Inflammatory macrophage treated with lipopolysaccharide for 4 hours (primary cell): ENCODE data around the gene RHOD.

Source experiments
- DNase-seq: peaks from one replicate; pipeline ENCODE4 v3.0.0-alpha.2; 2020

RHOD gene

DNA sequence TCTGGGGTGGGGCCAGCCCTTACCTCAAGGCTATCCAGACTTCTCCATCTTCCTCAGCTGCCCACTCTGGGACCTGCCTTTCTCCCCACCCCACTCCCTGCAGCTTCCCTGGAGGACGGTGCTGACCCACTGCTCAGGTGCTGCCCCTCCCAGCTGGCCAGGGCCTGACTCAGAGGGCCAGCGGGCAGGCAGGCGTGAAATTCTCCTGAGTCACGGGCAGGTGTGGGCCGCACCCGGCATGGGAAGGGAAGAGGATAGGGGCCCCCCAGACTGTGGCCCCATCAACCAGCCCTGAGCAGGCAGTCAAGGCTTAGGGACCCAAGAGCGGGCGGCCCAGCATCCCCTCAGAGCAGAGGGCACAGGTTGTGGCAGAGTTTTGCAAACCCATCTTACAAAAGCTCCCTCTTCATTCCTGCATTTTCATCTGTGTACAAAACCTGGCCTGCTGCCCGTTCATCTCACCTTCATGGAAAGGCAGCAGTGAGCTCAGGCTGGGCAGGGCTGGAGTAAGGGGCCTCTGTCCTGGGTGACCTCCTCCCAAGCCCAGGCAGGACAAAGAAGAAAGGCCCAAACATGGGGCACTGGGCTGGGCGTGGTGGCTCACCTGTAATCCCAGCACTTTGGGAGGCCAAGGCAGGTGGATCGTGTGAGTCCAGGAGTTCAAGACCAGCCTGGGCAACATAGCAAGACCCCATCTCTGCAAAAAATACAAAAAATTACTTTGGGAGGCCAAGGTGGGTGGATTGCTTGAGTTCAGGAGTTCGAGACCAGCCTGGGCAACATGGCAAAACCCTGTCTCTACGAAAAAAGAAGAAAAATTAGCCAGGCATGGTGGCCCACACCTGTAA is 6.1 kb downstream of the RHOD start:
- no peak for DNase-seq

DNA sequence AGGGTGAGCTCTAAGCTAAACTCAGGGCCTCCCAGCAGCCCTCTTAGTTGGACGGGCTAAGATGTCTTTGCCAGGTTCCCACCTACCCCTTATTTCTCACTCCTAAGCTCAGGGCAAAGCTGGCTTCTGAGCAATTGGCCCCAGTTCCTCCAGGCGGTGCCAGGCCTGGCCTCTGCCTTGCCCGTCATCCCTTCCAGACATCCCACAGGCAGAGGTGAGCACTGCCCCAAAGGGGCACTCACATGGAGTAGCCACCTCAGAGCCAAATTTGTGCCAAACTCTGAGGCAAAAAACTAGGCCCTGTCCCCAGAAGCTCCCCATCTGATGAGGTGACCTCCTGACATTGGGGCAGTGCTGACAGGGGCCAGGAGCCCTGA is 9.7 kb downstream of the RHOD start:
- no peak for DNase-seq

DNA sequence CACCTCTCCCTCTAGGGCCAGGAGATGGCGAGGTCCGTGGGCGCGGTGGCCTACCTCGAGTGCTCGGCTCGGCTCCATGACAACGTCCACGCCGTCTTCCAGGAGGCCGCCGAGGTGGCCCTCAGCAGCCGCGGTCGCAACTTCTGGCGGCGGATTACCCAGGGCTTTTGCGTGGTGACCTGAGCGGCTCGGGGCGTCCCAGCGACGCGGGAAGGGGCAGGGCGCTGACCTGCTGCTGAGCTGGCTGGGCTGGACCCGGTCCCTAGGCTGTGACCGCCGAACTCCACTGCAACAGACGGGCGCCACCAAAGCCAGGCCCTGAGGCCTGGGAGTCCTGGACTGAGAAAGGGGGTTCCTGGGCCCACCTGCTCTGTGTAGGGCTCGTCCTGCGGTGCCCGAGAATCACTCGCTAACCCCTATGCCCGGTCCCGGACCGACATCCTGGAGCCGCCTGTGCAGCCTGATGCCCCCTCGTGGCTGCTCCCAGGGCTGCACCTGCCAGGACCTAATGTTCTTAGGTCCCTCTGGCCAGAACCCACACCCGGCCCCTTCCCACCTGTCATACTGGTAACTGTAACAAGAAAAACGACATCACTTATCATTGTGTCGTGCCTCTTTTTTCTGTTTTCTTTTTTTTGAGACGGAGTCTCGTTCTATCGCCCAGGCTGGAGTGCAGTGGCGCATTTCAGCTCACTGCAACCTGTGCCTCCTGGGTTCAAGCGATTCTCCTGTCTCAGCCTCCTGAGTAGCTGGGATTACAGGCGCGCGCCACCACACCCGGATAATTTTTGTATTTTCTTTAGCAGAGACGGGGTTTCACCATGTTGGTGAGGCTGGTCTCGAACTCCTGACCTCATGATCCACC is 15.0 kb downstream of the RHOD start:
- peak; percentile 76 for DNase-seq

- no peak for DNase-seq
These were observed 15.6 kb downstream of the RHOD start for GRCh38 chr11:67072295-67072694.

DNA sequence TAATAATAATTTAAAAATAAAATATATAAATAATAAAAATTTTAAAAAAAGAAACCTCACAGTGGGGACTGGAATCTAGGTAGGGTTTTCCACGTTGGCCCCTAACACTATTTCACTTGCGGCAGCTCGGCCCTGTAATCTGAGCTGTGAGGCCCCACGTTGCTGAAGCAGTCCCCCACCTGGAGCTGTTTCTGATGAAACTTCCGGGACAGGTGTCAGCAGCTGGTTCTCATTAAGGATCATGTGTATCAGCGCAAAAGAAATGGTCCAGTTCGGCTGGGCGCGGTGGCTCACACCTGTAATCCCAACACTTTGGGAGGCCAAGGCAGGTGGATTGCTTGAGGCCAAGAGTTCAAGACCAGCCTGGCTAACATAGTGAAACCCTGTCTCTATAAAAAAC is 17.3 kb downstream of the RHOD start:
- DNase-seq, result no peak

DNA sequence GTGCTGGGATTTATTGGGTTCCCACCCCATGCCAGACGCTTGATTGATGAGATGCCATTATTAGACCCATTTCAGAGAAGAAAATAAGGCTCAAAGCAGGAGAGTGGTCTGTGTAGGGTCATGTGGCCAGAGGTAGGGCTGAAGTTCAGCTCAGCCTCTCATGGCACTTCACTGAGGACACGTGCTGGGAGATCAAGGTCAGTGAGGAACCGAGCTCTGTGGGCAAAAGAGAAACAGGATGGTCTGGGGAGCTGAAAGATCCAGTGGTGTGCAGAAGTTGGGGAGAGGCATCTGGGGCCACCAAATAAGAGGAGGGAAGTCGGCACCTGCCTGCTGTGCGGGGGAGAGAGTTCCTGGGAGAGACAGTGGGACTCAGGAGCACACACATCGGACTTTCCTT is 19.6 kb downstream of the RHOD start:
- peak; percentile 39 for DNase-seq

DNA sequence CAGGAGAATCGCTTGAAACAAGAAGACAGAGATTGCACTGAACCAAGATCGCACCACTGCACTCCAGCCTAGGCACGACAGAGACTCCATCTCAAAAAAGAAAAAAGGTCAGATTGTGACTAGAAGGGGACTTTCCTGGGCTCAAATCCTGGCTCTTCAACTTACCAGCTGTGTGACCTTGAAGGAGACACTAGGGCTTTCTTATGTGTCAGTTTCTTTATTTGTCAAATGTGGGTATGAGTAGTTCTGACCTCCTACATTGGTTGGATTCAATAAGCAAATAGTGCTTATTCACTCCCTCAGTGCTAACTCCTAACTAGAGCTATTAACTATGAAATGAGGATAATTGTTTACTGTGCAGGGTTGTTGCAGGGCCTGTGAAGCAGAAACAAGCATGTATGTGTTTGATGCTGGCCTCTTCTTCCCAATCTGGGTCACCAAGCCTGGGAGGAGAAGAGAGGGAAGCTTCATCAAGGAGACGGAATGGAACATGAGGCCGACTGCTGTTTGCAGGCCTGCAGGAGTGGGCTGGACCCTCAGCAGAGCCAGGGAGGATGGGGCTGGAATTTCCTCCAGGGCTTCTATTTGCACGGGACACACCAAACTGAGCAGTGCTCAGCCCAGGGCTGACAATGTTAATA is 22.5 kb downstream of the RHOD start:
- peak; percentile 68 for DNase-seq

DNA sequence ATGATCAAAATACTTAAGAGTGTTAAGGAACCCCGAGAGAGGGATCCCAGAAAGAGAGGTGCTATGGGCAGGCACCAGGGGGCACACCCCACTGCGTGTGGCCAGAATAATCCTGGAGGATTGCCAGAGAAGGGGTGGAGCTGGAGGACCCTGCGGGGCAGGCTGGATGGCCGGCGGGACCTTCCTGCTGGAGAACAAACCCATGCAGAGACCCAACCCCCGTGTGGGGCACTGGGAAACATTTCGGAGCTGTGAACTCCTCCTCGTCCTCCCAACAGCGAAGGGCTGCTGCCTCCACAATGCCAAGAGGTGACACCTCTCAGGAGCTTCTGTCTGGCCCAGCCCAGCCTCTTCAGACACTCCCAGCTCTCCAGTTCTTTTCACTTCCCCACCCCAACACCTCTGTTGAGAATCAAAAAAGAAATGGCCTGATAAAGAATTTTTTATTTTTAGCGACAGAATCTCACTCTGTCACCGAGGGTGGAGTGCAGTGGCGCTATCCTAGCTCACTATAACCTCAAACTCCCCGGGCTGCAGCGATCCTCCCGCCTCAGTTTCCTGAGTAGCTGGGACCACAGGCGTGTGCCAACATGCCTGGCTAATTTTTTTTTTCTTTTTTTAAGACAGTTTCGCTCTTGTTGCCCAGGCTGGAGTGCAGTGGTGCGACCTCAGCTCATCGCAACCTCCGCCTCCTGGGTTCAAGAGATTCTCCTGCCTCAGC is 25.6 kb downstream of the RHOD start:
- DNase-seq, result no peak

DNA sequence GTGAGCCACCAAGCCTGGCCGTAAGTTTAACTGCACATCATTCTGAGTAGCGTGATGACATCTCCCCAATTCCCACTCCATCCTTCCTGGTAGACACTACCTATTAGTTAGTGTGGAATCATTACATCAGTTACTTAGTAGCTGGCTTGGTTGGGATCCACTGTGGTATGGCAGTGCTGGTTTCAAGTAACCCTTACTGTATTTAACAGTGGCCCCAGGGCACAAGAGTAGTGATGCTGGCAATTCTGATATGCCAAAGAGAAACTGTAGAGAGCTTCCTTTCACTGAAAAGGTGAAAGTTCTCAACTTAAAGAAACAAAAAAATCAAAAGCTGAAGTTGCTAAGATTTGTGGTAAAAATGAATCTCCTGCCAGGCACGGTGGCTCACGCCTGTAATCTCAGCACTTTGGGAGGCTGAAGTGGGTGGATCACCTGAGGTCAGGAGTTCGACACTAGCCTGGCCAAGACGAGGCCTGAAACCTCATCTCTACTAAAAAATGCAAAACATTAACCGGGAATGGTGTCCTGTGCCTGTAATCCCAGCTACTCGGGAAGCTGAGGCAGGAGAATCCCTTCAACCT is 27.2 kb downstream of the RHOD start:
- DNase-seq, result no peak

DNA sequence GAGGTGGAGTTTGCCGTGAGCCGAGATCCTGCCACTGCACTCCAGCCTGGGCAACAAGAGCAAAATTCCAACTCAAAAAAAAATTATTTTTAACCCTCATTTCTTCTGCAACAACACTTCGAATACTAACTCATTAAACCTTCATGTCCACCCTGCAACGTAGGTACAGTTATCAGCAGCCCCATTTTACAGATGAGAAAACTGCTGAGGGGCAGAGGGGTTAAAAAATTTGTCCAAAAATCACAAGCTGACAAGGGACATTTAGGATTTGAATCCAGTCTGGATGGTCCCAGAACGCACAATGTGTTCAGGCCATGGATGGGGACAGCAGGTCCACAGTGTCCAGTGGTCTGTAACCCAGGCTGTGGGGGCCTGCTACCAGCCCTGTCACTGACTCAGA is 29.0 kb downstream of the RHOD start:
- no peak for DNase-seq

DNA sequence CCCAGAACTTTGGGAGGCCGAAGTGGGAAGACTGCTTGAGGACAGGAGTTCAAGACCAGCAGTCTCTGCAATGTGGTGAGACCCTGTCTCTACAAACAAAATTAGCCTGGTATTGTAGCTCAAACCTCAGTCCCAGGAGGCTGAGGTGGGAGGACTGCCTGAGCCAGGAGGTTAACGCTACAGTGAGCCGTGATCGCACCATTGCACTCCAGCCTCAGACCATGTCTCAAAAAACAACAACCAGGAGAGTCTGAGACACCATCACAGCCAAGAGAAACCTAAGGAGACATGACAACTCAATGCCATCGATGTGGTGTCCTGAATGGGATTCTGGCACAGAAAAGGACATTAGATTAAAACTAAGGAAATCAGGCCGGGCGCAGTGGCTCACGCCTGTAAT is 34.1 kb downstream of the RHOD start:
- DNase-seq, result no peak

DNA sequence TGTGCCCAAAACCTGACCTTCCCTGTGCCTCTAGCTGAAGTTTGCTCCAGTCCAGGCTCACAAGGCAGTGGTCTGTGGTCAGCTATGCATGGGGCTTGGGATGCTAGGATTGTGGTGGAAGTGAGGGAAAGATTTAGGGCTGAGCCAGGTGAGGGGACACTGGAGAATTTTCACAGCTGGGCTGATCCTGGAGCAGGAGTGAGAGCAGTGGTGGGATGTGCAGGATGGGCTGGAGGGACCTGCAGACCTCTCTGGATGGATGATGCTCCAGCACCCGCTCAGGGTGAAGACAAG is 38.5 kb downstream of the RHOD start:
- DNase-seq, result no peak

DNA sequence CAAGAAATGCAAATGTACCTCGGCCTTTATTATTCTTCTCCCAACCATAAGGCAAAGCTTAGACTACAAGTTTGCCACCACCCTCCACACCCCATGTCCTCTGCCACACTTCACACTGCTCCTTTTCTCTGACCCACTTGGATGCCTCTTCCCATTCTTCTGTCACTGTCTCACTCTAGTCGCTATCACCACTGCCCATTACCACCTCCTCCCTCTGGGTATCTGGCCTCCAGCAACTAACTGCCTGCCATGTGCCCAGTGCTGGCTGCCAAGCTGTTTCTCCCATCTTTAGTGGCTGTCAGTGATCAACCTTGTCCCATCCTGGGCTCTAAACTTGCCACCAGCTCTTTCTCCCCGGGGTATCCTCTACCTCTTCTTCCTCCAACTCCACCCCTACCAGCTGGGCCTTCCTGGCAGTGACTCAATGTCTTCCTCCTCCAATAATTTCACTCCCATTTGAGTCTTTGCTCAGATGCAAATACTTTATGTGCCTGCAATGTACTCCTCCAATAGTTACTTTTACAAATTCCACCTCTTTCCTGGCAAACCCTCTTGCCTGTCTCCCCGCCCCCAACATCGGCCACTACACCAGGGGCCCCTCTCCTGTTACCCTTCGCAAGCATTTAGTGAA is 42.3 kb downstream of the RHOD start:
- DNase-seq, result no peak

GRCh38 chr11:67099831-67100324 is 43.2 kb downstream of the RHOD start:
- DNase-seq, result no peak

DNA sequence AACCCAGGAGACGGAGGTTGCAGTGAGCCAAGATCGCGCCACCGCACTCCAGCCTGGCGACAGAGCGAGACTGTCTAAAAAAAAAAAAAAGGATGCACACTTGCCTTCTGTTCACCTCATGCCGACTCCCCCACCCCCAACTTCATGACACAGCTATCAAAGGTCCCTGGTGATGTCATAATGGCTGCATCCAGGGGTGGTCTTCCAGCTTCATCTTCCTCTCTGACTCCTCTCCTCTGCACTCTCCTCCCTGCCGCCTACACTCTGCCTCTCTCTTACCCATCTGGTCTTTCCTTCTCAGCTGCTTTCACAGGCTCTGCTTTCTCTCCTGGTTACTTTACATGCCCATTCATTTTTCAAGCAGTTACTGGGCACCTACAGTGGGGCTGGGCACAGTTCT is 46.0 kb downstream of the RHOD start:
- no peak for DNase-seq

DNA sequence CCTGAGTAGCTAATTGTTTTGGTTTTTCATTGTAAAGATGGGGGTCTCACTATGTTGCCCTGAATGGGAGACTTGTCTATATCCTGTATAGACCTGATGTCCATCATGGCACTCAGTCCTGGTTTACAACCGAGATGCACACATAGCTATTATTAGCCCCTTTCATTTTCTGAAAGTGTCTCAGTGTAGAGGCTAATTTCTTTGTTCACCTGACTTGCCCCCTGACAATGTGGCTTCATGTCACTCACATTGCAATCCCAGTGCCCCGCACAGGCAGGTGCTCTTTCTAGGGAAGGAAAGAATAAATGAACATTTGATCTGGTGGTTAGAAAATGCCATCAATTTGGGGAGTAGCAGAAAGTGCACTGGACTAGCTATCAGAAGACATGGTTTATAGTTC is 49.3 kb downstream of the RHOD start:
- DNase-seq, result no peak

GRCh38 chr11:67111261-67111660 is 54.6 kb downstream of the RHOD start:
- DNase-seq, result no peak

DNA sequence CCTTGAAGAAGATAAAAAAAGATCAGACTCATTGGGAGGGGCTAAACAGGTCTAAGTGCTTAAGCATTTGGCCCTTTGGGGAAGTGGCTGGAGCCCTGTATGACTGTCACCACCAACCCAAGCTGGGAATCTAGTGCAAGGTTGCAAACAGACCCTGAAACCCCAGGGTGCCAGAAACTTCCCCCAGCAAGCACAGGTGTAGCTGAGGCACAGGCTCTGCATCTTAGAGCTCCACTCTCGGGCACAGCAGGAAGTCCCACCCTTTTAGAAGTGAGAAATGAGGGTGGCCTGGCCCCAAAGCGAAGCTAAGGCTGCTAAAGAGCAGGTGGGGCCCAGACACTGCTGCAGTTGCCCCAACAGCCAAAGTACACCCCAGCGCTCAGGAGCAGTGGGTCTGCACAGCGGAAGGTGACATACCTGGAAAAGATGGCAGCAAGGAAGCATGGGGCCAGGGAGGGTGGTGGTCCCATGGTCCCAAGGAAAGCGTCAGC is 56.6 kb downstream of the RHOD start:
- DNase-seq, result peak; percentile 35

GRCh38 chr11:67114275-67114896 is 57.7 kb downstream of the RHOD start:
- no peak for DNase-seq

DNA sequence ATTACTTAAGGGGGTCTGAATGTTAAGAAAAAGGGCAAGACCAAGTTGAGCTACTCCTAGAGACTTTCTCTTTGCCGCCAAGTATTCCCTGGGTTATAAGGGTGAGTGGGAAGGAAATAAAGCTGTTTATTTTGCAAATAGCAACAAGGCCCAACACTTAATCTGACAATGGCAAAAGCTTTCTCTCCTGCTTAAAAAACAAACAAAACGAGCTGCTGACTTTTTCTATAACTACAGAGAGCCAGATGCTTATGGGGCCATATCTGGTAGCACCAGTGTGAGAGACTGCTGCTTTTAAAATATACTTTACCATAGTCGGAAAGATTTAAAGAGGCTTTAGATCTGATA is 60.1 kb downstream of the RHOD start:
- DNase-seq, result no peak

GRCh38 chr11:67117176-67117575 is 60.5 kb downstream of the RHOD start:
- no peak for DNase-seq
